B cell (primary cell): ENCODE data around the gene ARHGAP26. TPM values are rescaled to one million over a fixed set of nuclear protein-coding genes. Genes with fewer than 3 reads are reported as not detected.

Experiments
- ATAC-seq: fragments of 200-7000 bp; cut with Tn5 transposase; one replicate; pipeline ENCODE4 v1.10.0; 2021; ENCODE audit warnings: low read depth, mild to moderate bottlenecking, moderate number of reproducible peaks, moderate library complexity
- CTCF ChIA-PET: fragments of 350-600 bp; sonication (Branson Sonifier 250); formaldehyde crosslinking; loops from one replicate; lab custom pipeline; 2021; ENCODE audit warnings: antibody characterized with exemption, inconsistent platforms; lab: Charles Lee
- POLR2A ChIA-PET: fragments of 350-600 bp; sonication (Branson Sonifier 250); formaldehyde crosslinking; loops from one replicate; lab custom pipeline; 2021; ENCODE audit warnings: antibody characterized with exemption; lab: Charles Lee
- DNase-seq: peaks from one replicate; pipeline ENCODE4 v3.0.0; 2013
- H2AFZ ChIP-seq: 2 replicates; pipeline ENCODE4 v1.6.1; 2012; ENCODE audit warnings: mild to moderate bottlenecking, low read depth, low read length; ENCODE audit not compliant: insufficient read depth, poor library complexity, severe bottlenecking
- H3K27ac ChIP-seq, 2 donors: 1 replicate in 1 of 2; 2 replicates in 1 of 2; pipeline ENCODE4 v1.5.1; 2012 to 2013; ENCODE audit warnings: low read length in 2 of 2, mild to moderate bottlenecking in 2 of 2, moderate library complexity in 1 of 2
- H3K27me3 ChIP-seq, 4 experiments: fragments of 200-600 bp in 1 of 4; sonication (generic) in 1 of 4; replicated peaks in 1 of 4; 1 replicate in 2 of 4; 2 replicates in 2 of 4; pipeline versions ENCODE4 v1.6.1 to v1.7.0; 2013 to 2016; ENCODE audit warnings: low read length in 3 of 4, mild to moderate bottlenecking in 2 of 4, mixed read lengths in 1 of 4, moderate library complexity in 1 of 4; ENCODE audit not compliant: insufficient read depth in 4 of 4, control insufficient read depth in 3 of 4; ENCODE audit errors: control extremely low read depth in 1 of 4
- H3K36me3 ChIP-seq, 2 experiments: replicated peaks in 1 of 2; 1 replicate in 1 of 2; 2 replicates in 1 of 2; pipeline versions ENCODE4 v1.6.1 to v1.7.1; 2013; ENCODE audit warnings: low read length in 1 of 2; ENCODE audit not compliant: insufficient read depth in 2 of 2, control insufficient read depth in 1 of 2; ENCODE audit errors: control extremely low read depth in 1 of 2, extremely low read depth in 1 of 2
- H3K4me1 ChIP-seq, 2 donors: fragments of 200-600 bp in 1 of 2; sonication (generic) in 1 of 2; 1 replicate in 1 of 2; 2 replicates in 1 of 2; pipeline versions ENCODE4 v1.5.1 to v1.6.1; 2013 to 2017; ENCODE audit warnings: low read length in 2 of 2; ENCODE audit not compliant: control insufficient read depth in 2 of 2, insufficient read depth in 2 of 2
- H3K4me2 ChIP-seq: replicated peaks from 2 replicates; pipeline ENCODE3; 2012; ENCODE audit warnings: mild to moderate bottlenecking, low read depth, low read length; ENCODE audit not compliant: poor library complexity, severe bottlenecking
- H3K4me3 ChIP-seq, 5 experiments: fragments of 200-600 bp in 1 of 5; sonication (generic) in 1 of 5; 1 replicate in 3 of 5; 2 replicates in 2 of 5; pipeline versions ENCODE4 v1.5.1 to v1.7.0; 2011 to 2016; ENCODE audit warnings: low read length in 4 of 5, mild to moderate bottlenecking in 4 of 5, low read depth in 2 of 5, control low read depth in 1 of 5, moderate library complexity in 1 of 5; ENCODE audit not compliant: insufficient read depth in 1 of 5; ENCODE audit errors: control extremely low read depth in 1 of 5, extremely low read depth in 1 of 5
- H3K79me2 ChIP-seq: fragments of 200-600 bp; sonication (generic); one replicate; pipeline ENCODE4 v1.6.0; 2016; ENCODE audit warnings: low read length; ENCODE audit not compliant: control insufficient read depth, insufficient read depth
- H3K9ac ChIP-seq: fragments of 200-600 bp; sonication (generic); 2 replicates; pipeline ENCODE4 v1.6.1; 2017; ENCODE audit warnings: mild to moderate bottlenecking, low read length, moderate library complexity
- H3K9me3 ChIP-seq, 3 donors: one replicate each; pipeline versions ENCODE4 v1.6.1 to v1.7.1; 2013; ENCODE audit warnings: low read length in 2 of 3; ENCODE audit not compliant: control insufficient read depth in 2 of 3, insufficient read depth in 1 of 3; ENCODE audit errors: control extremely low read depth in 1 of 3
- H4K20me1 ChIP-seq: 2 replicates; pipeline ENCODE4 v1.6.0; 2012; ENCODE audit warnings: mild to moderate bottlenecking, low read length; ENCODE audit not compliant: insufficient read depth, control insufficient read depth, poor library complexity, severe bottlenecking
- H3K27ac Mint-ChIP-seq: one replicate; pipeline ENCODE4 v1.8.0; 2021; ENCODE audit warnings: mixed read lengths
- H3K27me3 Mint-ChIP-seq: one replicate; pipeline ENCODE4 v1.8.0; 2021; ENCODE audit warnings: mixed read lengths
- H3K4me1 Mint-ChIP-seq: one replicate; pipeline ENCODE4 v1.8.0; 2021; ENCODE audit warnings: mixed read lengths
- H3K4me3 Mint-ChIP-seq: one replicate; pipeline ENCODE4 v1.8.0; 2021; ENCODE audit warnings: mixed read lengths
- H3K9me3 Mint-ChIP-seq: one replicate; pipeline ENCODE4 v1.8.0; 2022; ENCODE audit warnings: mixed read lengths; ENCODE audit not compliant: insufficient read depth
- EZH2 ChIP-seq: IDR thresholded peaks from 2 replicates; pipeline ENCODE4 v1.6.1; 2012; ENCODE audit warnings: borderline replicate concordance, low read depth, mild to moderate bottlenecking, moderate library complexity, low read length; ENCODE audit not compliant: insufficient read depth, poor library complexity, severe bottlenecking
- WGBS: methylation state at CpG from one replicate; pipeline ENCODE4 v1.1.5; 2013; ENCODE audit warnings: missing lambda C conversion rate; ENCODE audit not compliant: insufficient coverage; 5-methylcytosine and 5-hydroxymethylcytosine counted together
- intact Hi-C: fragments of 100-400 bp; cut with micrococcal nuclease; formaldehyde crosslinking; loops from one replicate; pipeline ENCODE4 v1.10.0; 2022
- polyA plus RNA-seq: library from polyadenylated mRNA; depleted of rRNA; stranded (reverse); fragments of >200 nt; gene quantifications from 2 replicates; pipeline ENCODE4 v1.2.3, GENCODE V29; 2012
- total RNA-seq, 2 donors: library from RNA; stranded (reverse); fragments of 120-200 nt in 1 of 2; gene quantifications; 1 replicate in 1 of 2; 2 replicates in 1 of 2; pipeline versions ENCODE4 v1.2.3 to v1.2.4, GENCODE V29; 2013 to 2022
- TF ChIP-seq, protein P1 (sequence below): fragments of 200-600 bp; IDR thresholded peaks from one replicate; pipeline ENCODE4 v1.8.0; 2022; ENCODE audit warnings: antibody characterized with exemption, mild to moderate bottlenecking

Gene ARHGAP26
- total and polyA plus RNA-seq, 2 donors (not counting 1 experiment from before 2014, with no cell fraction given): 1.8 to 22.5 TPM

DNA sequence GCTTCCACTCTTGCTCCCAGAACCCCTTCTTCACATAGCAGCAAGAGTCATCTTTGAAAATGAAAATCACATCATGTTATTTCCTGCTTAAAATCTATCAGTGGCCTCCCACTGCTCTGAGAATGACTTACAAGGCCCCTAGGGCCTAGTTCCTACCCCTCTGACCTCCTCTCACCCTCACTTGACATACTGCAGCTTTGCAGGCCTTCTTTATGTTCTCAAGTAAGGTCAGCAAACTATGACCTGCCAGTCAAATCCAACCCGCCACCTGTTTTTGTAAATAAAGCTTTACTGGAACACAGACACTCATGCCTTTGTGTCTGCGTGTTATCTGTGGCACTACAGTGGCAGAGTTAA lies 447.6 kb downstream of the ARHGAP26 start:
- H3K79me2 ChIP-seq: no peaks in the 10 kb centered on the region
- H3K36me3 ChIP-seq: peaks cover 2 to 4% of the 10 kb centered on the region in 2 experiments
- H3K27me3 Mint-ChIP-seq: no peaks in the 10 kb centered on the region
- 80% methylated on average over 1 of the region's 2 CpGs for WGBS
- no peak overlapping the region for H3K4me3 Mint-ChIP-seq
- H3K4me2 ChIP-seq: no peak overlapping the region
- ATAC-seq (no peak), DNase-seq (no peak)
- TF ChIP-seq EZH2: no peak
- TF ChIP-seq, protein P1, sequence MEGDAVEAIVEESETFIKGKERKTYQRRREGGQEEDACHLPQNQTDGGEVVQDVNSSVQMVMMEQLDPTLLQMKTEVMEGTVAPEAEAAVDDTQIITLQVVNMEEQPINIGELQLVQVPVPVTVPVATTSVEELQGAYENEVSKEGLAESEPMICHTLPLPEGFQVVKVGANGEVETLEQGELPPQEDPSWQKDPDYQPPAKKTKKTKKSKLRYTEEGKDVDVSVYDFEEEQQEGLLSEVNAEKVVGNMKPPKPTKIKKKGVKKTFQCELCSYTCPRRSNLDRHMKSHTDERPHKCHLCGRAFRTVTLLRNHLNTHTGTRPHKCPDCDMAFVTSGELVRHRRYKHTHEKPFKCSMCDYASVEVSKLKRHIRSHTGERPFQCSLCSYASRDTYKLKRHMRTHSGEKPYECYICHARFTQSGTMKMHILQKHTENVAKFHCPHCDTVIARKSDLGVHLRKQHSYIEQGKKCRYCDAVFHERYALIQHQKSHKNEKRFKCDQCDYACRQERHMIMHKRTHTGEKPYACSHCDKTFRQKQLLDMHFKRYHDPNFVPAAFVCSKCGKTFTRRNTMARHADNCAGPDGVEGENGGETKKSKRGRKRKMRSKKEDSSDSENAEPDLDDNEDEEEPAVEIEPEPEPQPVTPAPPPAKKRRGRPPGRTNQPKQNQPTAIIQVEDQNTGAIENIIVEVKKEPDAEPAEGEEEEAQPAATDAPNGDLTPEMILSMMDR: no peak
- peaks cover 22 to 24% of the 10 kb centered on the region in 2 donors for H3K4me1 ChIP-seq
- peaks cover 41% of the 10 kb centered on the region for H3K4me1 Mint-ChIP-seq
- no peaks in the 10 kb centered on the region for H3K27me3 ChIP-seq
- H3K9me3 ChIP-seq: no peaks in the 10 kb centered on the region
- H3K9ac ChIP-seq: no peak overlapping the region
- no peak overlapping the region for H3K4me3 ChIP-seq
- POLR2A ChIA-PET: no interaction called here
- H2AFZ ChIP-seq: no peak overlapping the region
- H3K9me3 Mint-ChIP-seq: no peaks in the 10 kb centered on the region
- H4K20me1 ChIP-seq: no peaks in the 10 kb centered on the region
- intact Hi-C loops: no loop called here
- H3K27ac ChIP-seq: no peak overlapping the region
- CTCF ChIA-PET: no interaction called here
- no peak overlapping the region for H3K27ac Mint-ChIP-seq

DNA sequence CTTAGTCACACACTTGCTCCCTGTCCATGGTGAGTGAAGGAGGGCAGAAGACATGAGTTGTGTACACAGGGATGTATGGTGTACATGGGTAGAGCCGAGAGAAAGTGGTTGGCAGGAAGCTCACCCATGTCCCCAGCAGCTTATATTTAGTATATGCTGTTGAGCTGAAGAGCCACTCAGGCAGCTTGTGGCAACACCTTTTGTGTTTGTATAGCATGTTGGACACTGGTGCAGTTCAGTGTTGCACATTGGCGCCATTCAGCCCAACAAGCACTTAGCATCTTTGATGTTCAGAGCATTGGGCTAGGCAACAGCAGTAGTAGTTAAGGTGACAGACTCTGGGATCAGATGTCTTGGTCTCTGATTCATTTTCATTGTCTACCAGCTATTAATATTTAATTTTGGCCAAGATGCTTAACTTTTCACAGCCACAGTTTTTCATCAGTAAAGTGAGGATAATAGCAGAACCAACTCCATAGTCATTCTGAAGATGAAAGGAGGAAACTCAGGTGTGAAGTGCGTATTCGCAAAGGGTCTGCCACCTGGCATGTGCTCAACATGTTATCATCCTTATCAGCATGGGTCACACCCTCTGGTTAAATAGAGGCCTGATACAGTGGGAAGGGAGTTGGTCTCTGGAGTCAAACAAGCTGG lies 448.5 kb downstream of the ARHGAP26 start:
- no peak overlapping the region for H3K27ac Mint-ChIP-seq
- H3K9me3 Mint-ChIP-seq: no peaks in the 10 kb centered on the region
- ChIA-PET CTCF (interaction anchor here (1.0 kb wide), 1 partner anchor 10 kb away, joined by 3 read pairs; no protein-coding TSS in a partner anchor), POLR2A (no interaction called here)
- H3K4me3 ChIP-seq: no peak overlapping the region
- ATAC-seq: no peak
- H3K79me2 ChIP-seq: no peaks in the 10 kb centered on the region
- no peaks in the 10 kb centered on the region for H4K20me1 ChIP-seq
- no peak overlapping the region for H3K4me2 ChIP-seq
- TF ChIP-seq, protein P1: no peak
- no peak for TF ChIP-seq EZH2
- DNase-seq: no peak
- H3K4me1 Mint-ChIP-seq: peaks cover 44% of the 10 kb centered on the region
- WGBS: 79% methylated on average over 2 of the region's 4 CpGs
- no peak overlapping the region for H3K9ac ChIP-seq
- H3K36me3 ChIP-seq: peaks cover 2 to 4% of the 10 kb centered on the region in 2 experiments
- H3K4me3 Mint-ChIP-seq: no peak overlapping the region
- peaks cover 30 to 33% of the 10 kb centered on the region in 2 donors for H3K4me1 ChIP-seq
- intact Hi-C loops: no loop called here
- H3K27me3 Mint-ChIP-seq: no peaks in the 10 kb centered on the region
- no peaks in the 10 kb centered on the region for H3K9me3 ChIP-seq
- no peaks in the 10 kb centered on the region for H3K27me3 ChIP-seq
- H2AFZ ChIP-seq: no peak overlapping the region
- no peak overlapping the region for H3K27ac ChIP-seq
